ENCODE results near the gene FBXW7.
A peak's percentile ranks its signal among the peaks of the same experiment; 100 is the strongest.

FBXW7 gene

DNA sequence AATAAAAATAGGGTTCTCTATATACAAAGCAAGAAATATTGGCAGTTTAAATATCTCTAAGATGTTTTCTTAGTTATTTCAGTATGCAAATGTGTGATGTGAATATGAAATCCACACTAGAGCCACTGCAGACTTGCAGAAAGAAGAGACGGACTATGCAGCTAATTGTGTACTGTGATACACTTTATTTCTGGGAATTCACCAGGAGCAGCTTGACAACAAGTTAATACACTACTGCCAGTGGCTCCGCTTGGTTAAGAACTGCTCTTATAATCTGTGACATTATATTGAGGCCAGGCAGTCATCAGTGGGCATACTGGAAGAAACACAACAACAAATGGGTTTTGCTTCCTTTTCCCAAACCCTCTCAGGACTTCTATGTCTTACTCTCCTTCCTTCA is 172.0 kb downstream of the FBXW7 start:
- no peak for DNase-seq

- no peak for DNase-seq
Measured at GRCh38 chr4:152363086-152363485, 172.8 kb downstream of the FBXW7 start.

- no peak for DNase-seq
Measured at GRCh38 chr4:152360045-152360410, 175.9 kb downstream of the FBXW7 start.

- no peak for DNase-seq
Measured at GRCh38 chr4:152359208-152360044, 176.5 kb downstream of the FBXW7 start.

- DNase-seq, result no peak
Measured at GRCh38 chr4:152357206-152357605, 178.7 kb downstream of the FBXW7 start.

DNA sequence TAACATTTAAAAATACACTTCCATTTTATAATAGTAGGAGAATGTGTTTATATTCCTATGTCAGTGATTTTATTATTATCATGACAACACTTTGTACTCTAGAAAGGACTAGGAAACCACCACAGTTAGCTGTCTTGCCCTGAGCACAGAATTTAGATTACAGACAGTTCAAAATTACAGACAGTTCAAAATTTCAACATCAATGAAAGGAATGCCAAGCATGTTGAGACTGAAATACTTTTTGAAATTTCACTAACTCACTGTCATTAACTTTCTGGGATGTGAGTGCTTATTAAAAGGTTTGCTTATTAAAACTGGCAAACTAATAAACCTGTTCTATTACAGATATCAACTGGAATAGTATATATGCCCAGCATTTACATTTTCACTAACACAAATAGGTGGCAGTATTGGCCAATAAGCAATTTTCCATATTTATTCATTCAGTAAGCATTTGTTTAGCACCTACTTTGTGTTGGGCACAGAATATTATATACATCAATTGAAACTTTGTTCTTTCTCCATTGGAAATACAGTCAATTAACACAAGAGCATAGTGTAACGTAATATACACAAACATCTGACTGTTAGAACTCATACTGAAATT is 179.4 kb downstream of the FBXW7 start:
- no peak for DNase-seq

DNA sequence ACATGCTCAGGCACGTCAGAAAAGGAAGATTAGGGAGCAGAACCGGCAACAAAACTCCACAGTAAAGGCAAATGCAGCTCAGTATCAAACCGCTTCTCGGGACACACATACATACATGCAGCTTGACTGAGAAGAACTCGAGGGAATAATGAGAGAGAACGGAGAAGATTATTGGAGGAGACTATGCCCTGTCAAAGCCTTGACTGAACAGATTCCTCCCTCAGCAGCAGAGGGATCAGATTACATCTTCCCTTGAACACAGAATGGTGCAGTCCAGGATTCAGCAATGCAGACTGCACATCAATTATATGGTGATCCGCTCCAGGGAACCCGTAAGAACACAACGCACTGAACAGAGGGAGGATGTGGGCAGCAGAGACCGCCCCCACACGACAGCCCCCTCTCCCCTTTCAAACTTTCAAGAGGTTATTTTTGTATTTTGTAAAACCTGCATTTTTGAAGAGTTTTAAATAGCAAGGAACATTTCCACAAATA is 183.2 kb downstream of the FBXW7 start:
- DNase-seq, result peak; percentile 76

DNA sequence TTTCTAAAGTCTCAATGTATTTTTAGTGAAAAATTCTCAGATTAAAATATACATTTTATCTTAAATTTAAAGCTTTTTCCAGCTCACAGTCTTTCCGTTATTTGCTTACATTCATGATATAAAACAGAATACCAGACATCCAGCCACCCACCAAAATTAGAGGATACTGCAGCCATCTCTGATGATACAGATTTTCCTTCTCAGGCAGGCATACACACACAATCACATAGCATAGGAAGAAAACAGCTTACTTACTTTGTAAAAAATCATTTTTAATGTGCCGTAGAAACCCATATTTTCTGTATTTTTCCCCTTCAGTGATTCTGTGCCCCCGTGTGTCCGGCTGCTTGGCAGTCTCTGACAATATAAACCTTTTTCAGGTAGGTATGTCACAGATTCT is 183.7 kb downstream of the FBXW7 start:
- DNase-seq, result no peak

- no peak for DNase-seq
Measured at GRCh38 chr4:152351080-152351479, 184.8 kb downstream of the FBXW7 start.

DNA sequence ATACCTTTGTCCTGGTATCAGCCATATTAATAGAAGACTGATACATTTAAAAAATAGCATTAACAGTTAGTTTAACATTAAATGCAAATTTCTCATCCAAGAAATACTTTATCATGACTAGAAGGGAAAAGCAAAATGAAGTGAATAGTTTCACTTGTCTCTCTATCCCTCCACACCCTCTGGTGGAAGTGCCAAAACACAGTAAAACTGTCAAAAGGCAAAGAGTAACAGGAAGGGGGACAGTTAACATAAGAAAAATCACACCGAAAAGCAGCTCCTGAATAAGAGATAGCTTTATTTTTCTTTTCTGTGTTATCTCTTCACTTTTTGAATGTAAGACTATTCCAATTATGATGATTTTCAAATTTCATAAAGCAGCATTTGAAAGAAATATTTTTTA is 187.2 kb downstream of the FBXW7 start:
- DNase-seq, result peak; percentile 13

GRCh38 chr4:152346979-152347378 is 188.9 kb downstream of the FBXW7 start:
- no peak for DNase-seq

- DNase-seq, result no peak
Measured at GRCh38 chr4:152346526-152346925, 189.4 kb downstream of the FBXW7 start.

DNA sequence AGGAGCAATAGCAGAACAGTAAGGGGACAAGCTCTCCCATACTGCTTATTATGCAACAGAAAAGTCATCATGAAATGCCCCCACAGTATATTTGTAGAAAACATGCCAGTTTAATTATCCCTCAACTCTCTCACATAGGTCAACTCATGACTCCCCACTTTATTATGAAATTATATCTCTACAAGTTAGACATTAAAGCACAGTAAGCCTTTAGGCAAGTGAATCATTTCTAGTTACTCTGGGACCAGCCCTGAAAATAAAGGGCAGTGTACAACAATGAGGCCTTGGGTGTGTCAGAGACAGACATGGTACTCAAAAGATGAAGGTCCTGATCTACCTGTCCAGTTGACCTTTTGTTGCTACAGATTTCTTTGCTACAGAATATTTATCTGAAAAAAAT is 191.9 kb downstream of the FBXW7 start:
- no peak for DNase-seq

GRCh38 chr4:152342293-152342692 is 193.6 kb downstream of the FBXW7 start:
- no peak for DNase-seq

- DNase-seq, result no peak
Measured at GRCh38 chr4:152340818-152341217, 195.1 kb downstream of the FBXW7 start.

- no peak for DNase-seq
Measured at GRCh38 chr4:152339576-152339975, 196.3 kb downstream of the FBXW7 start.

DNA sequence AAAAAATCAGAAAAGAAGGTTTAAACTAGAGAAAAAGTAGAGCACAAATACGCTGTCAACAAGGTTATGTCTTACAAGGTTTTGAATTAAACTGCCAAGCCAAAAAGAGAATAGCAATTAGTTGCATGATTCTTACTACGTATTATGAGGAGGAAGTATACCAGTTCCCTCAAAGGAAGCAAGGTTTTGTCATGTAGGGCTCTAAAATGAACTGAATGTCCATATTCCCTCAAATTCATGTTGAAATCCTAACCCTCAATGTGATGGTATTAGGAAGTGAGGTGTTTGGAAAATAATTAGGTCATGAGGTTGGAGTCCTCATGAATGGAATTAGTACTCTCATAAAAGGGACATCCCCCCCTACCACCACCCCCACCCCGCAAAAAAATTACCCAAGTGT is 201.0 kb downstream of the FBXW7 start:
- DNase-seq, result no peak

GRCh38 chr4:152331042-152331441 is 204.8 kb downstream of the FBXW7 start:
- no peak for DNase-seq

DNA sequence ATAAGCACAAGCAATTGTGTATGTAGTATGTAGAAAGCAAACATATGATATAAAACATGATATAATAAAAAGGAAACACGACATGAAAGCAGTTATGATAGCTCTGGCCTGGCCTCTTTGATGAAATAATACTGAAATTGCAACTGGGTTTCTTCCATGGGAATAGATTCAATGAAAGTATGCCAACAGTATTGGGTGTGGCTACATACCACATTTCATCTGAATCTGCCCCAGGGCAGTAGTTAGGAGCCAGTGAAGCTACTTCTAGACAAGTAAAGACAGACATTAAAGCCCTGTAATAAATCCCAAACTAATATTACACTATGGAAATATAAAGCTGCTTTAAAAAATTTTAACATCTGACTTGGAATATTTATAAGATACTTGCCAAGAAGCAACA is 207.3 kb downstream of the FBXW7 start:
- no peak for DNase-seq

DNA sequence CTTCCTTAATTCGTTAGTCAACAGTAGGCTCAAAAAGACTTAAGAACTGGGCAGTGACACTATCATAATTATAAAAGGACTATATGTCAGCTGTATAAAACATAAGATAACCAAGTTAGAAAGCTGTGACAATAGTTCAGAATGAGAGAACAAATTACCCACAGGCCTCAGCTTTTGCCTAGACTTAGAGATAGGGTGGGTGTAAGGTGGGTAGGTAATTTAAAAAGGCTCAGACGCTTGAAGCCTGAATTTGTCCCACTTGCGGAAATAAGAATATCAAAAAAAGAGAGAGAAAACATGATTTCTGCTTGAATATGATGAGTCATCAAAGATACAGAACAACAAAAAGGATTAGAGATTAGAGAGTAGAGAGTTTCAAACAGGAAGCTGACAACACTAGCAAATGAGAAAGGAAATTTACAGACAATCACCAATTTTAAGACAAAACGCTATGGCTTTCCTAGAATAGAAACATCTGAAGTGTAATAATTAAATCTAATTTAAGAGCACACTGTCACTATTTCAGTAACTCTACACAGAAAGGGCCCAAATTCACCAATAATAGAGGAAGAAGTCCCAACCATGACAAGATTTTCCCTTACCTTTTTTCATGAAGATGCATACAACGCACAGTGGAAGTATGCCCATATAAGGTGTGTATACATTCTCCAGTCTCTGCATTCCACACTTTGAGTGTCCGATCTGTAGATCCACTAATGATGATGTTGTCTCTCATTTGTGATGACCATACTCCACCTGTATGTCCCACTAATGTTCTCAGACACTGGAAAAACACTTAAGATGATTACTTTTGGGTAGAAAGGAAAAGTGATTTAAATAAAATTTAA is 208.1 kb downstream of the FBXW7 start:
- DNase-seq, result no peak

DNA sequence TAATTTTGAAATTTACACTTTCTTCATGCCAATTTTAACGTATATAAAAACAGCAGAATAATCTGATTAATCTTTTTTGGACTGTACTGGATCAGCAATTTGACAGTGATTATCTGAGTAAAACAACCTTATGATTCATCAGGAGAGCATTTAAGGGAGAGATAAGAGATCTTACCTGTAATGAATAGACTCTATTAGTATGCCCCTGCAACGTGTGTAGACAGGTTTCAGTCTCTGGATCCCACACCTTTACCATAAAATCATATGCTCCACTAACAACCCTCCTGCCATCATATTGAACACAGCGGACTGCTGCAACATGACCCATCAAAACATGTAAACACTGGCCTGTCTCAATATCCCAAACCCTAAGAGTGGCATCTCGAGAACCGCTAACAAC is 210.1 kb downstream of the FBXW7 start:
- no peak for DNase-seq

DNA sequence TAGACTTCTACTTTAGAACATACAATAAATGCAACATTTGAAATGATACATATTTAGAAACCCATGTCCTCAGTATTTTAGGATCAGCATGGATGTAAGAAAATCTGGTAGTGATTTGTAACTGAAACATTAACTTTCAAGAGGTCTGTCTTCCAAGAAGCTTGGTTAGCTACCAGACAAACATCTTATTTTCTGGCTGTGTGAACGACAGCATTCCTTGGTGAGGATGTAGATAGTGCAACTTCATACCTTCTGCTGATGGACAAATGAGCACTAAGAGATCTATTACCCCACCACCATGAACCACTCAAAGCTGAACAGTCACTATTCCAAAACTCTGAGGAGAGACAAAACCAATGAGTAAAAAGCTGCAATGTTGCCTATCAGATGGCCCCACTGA is 212.7 kb downstream of the FBXW7 start:
- DNase-seq, result no peak

GRCh38 chr4:152322656-152323055 is 213.2 kb downstream of the FBXW7 start:
- DNase-seq, result no peak

DNA sequence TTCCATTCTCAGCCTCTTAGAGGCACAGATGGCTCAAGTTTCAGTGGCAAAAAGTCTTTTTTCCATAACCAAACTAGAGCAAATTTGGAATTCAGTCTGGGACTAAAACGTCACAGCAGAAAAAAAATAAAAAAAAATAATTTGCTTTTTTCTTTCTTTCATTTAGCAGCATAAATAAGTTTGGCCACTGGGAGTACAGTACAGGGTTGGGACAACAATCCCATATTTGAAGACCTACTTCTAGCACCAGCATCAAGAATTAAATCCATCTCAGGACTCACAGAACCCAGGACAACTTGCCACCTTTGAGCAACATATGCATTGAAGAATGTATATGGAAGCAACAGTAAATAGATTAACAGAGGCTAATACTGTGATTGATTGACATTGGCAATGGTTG is 214.0 kb downstream of the FBXW7 start:
- no peak for DNase-seq
